ENCODE measurements around the gene ALAS1.

GRCh38 chr3:52194485-52195290, 3.3 kb upstream of the ALAS1 start:
- TF ChIP-seq, protein P1, sequence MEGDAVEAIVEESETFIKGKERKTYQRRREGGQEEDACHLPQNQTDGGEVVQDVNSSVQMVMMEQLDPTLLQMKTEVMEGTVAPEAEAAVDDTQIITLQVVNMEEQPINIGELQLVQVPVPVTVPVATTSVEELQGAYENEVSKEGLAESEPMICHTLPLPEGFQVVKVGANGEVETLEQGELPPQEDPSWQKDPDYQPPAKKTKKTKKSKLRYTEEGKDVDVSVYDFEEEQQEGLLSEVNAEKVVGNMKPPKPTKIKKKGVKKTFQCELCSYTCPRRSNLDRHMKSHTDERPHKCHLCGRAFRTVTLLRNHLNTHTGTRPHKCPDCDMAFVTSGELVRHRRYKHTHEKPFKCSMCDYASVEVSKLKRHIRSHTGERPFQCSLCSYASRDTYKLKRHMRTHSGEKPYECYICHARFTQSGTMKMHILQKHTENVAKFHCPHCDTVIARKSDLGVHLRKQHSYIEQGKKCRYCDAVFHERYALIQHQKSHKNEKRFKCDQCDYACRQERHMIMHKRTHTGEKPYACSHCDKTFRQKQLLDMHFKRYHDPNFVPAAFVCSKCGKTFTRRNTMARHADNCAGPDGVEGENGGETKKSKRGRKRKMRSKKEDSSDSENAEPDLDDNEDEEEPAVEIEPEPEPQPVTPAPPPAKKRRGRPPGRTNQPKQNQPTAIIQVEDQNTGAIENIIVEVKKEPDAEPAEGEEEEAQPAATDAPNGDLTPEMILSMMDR (IDR thresholded peaks at IDR 0.05; ENCODE audit: low read depth, low read length), result no peak
- TF ChIP-seq MYC (IDR thresholded peaks at IDR 0.05; ENCODE audit: low read depth, low read length) (no peak), POLR2A (IDR thresholded peaks at IDR 0.05; ENCODE audit: extremely low read depth, insufficient read length) (no peak), MAX (IDR thresholded peaks at IDR 0.05; ENCODE audit: low read depth, low read length) (no peak)
